Measurements from ENCODE around the gene FAM222A.
"Not testable (repeated sequence)": the region's sequence is repeated elsewhere in the genome, so short reads cannot be mapped to it uniquely, and the experiment has no call there.

FAM222A gene

GRCh38 chr12:109693653-109694600 lies 19.7 kb upstream of the FAM222A start:
- DNase-seq, result no peak

DNA sequence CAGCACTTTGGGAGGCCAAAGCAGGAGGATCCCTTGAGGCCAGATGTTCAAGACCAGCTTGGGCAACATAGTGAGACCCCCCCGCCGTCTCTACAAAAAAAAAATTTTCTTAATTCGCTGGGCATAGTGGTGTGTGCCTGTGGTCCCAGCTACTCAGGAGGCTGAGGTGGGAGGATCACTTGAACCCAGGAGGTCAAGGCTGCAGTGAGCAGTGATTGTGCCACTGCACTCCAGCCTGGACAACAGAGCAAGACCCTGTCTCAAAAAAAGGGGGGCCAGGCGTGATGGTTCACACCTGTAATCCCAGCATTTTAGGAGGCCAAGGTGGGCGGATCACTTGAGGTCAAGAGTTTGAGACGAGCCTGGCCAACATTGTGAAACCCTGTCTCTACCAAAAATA lies 19.0 kb upstream of the FAM222A start:
- not testable (repeated sequence) for DNase-seq

- no peak for DNase-seq
Measured at GRCh38 chr12:109695416-109695815, 18.2 kb upstream of the FAM222A start.

DNA sequence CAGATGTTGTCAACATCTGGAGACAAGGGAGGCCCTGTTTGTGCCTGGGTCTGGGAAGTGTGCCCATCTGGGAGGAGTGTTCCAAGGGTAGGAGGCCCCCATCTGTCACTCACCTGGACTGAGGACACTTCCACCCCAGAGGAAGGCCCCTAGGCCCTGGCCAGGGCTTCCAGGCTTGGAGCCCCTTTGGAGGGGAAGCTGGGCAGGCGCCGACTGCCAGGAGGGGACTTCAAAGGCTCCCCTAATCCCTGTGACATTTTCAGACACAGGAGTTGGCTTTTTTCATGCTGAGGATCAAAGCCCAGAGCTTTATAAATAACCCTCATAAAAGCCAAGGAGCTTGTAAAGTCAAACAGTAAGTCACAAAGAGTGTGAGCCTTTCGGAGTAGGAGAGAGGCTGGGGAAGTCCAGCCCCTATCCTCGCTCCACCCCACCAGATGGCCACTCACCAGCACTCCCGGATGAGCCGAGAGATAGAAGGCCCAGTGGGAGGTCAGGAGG lies 17.6 kb upstream of the FAM222A start:
- no peak for DNase-seq

GRCh38 chr12:109696485-109697269 lies 16.9 kb upstream of the FAM222A start:
- no peak for DNase-seq

GRCh38 chr12:109697270-109697553 lies 16.4 kb upstream of the FAM222A start:
- DNase-seq, result no peak

DNA sequence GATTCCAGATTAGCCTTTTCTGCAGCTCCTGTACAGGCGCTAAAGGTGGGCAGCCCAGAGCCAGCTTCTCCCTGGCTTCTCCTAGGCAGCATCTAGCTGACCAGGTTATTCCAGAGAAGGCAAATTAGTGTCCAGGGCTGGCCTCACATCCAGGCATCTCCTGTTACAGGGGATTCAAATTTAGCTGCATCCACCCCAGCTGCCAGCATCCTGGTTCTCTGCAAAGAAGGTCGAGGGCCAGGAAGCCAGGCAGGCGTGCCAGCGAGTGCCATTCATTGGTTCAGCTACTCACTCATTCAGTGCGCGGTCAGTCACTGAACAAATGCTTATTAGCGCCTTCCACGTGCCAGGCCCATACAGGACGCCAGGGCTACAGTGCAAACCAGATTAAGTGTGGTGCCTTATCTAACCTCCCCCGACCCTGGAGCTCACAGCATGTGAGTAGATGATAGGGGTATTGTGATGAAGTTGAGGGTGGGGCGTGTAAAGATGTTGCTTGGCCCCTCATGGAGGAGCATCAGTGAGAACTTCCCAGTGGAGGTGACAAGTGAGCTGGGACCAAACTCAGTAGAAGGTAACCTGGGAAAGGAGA lies 15.7 kb upstream of the FAM222A start:
- no peak for DNase-seq

GRCh38 chr12:109698820-109699219 lies 14.8 kb upstream of the FAM222A start:
- no peak for DNase-seq

DNA sequence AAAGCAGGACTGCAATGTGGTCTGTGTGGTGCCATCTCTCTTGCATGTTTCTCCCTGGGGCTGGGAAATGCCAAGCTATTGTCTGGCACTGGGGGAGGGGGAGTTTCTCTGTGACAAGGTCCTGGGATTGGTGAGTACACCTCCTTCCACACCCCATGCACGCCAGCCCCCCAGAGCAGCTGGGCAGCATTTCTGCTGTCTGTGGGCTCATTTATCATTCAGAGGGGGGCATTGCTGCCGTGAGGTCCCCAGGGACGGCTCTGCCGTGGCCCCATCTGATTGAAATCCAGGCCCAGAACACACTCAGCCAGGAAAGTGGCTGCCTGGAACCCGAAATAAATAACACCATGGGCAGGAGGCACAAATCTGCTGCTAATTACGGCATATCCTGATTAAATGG lies 12.6 kb upstream of the FAM222A start:
- no peak for DNase-seq

DNA sequence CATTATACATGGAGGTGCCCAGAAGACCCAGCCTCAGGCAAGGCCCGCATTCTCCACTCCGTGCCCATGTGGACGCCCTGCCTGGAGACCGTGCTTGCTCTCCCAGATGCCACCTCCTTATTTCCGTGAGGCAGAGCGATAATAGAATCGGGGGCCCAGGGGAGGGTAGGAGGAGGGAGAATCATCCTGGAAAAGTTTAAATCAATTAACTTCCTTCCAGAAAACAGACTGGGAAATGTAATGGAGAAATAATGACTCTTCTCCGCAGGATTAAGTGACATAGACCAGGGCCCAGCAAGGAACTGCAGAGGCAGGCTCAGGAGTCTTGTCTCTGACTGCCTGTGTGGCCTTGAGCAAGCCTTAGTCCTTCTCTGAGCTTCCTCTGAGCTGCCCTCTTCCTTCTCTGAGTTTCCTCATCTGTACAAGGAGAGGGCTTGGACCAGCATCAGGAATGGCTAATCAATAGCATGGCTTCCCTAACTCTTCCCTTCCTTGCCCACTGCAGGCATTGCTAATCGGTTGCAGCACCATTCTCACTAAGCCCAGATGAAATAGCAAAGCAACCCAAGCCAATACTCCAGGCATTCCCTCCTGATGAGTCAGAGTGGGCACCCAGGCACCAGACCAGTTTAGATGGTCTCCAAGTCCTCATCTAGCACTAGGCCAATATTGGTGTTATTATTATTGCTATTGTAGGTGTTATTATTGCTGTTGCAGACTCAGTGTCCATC lies 11.3 kb upstream of the FAM222A start:
- DNase-seq, result no peak

GRCh38 chr12:109703684-109704083 lies 9.9 kb upstream of the FAM222A start:
- no peak for DNase-seq

DNA sequence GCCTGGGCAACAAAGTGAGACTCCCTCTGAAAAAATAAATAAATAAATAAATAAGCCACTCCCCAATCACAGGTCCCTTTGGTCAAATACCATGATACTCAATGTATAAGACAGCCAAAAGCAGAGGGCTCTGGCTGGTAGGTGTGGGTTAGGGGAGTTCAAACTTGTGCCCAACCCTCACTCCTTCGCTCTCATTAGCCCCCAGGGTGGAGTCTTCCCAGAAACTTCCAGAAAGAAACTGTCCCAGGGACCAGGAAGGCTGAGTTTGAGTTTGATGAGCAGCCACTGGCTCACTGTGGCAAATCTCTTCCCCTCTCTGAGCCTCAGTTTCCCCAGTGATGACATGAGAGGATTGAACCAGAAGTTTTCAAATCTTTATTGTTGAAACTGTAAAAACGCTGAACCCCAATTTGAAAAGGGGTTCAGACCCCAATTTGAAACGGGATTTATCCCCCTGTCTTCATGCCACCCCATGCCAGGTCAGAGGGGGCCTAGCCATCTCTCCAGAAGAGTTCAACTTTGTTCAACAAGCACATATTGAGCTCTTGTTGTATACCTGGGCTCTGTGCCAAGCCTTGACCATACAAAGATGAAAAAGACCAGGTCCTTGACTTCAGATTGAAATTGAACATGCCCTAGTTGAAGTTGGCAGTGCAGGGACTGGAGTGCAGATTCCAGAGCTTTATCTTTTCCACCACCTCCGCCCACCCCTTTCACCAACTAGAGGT lies 9.1 kb upstream of the FAM222A start:
- DNase-seq, result no peak

DNA sequence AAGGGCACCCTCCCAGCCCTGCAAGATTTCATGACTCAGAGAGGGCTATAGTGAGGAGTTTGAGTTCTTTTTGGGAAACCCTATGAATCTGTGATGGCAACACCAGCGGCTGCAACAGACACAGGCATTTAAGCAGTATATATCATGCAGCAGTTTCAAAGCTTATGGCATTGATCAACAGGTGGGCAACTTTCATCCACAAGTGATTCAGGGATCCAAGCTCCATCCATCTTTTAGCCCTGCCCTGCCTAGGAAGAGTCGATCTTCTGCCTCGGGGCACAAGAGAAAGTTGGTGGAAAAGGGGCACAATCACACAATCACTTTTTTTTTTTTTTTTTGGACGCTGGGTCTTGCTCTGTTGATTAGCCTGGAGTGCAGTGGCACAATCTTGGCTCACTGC lies 8.3 kb upstream of the FAM222A start:
- DNase-seq, result no peak

- no peak for DNase-seq
Measured at GRCh38 chr12:109706398-109706746, 7.3 kb upstream of the FAM222A start.

- DNase-seq, result no peak
Measured at GRCh38 chr12:109706747-109707469, 6.7 kb upstream of the FAM222A start.

- no peak for DNase-seq
Measured at GRCh38 chr12:109707470-109707821, 6.2 kb upstream of the FAM222A start.

GRCh38 chr12:109708939-109709338 lies 4.7 kb upstream of the FAM222A start:
- no peak for DNase-seq

DNA sequence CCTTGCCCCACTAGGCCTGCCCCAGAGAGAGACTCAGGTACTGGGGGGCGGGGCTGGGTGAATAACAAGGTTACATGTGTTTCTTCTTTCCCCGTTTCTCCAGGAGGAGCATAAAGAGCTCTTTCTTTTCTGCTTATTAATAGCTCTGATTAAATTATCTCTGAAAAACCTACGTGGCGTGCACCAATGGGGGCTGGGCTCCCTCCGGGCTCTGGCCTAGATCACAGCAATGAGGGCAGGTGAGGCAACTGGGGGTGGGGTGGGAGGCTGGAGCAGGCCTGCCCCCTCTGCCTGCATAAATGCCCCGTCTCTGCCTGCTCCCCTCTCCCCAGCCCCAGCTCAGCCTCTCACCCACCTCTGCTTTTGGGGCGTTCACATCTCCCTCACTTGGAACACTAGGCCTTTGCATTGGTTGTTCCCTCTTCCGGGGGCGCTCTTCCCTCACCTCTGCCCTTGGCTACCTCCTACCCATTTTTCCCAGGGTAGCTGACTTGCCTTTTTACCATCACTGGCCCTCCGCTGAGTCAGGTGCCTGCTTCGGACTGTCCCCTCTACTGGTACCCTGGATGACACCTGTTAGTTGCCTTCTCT lies 4.1 kb upstream of the FAM222A start:
- no peak for DNase-seq

DNA sequence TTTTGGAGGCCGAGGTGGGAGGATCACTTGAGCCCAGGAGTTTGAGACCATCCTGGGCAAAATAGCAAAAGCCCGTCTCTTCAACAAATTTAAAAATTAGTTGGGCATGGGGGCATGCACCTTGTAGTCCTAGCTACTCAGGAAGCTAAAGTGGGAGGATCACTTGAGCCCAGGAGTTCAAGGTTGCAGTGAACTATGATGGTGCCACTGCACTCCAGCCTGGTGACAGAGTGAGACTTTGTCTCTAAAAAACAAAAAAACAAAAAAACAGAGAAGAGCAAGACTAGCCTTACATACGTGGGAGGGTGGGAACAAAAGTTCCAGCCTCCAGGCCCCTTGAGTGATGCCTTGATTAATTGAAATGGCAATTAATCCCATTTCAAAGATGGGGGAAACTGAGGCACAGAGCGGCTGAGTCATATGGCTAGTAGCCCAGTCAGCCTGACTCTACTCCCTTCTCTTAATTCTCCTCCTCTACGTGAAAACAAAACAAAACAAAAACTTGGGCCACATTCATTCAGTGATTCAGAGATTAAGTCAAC lies 3.3 kb upstream of the FAM222A start:
- no peak for DNase-seq

DNA sequence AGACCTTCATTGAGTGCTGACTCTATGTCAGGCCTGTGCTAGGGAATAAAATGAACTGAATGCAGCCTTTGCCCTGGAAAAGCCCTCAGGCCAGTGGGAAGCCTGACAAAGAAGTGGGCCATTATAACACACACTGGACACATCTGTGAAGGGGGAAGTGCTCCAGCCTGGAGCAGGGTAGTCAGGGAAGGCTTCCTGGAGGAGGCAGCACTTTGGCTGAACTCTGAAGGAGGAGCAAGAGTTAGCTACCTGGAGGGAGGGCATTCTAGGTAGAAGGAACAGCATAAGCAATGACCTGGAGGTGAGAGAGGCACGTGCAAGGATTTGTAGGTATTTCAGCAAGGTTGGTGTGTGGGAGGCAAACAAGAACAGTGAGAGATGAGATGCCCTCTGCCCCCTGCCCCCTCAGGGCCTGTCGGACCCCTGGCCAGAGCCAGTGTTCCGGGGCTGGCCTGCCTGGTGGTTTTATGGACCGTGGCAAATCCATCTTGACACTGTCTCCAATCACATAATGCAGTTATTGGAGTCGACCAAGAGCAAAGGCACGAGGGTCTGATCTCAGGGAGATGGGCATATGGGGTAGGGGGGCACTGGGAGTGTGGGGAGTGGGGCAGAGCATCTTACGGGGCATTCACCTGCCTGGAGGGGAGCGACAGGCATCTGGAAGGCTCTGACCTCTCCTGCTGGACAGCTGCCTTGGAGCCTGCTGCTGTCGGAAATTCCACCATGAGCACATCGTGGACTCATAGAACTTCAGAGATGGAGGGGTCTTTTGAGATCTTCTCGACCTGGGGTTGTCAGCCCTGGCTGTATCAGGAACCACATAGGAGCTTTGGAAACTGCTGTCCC lies 2.7 kb upstream of the FAM222A start:
- DNase-seq, result no peak

Measured in activated CD4-positive, alpha-beta T cell treated with anti-CD3 and anti-CD28 coated beads for 1 hour (primary cell).